K562 (cell line): ENCODE results near the gene DEGS1.

ENCODE experiments used
- CBX8 ChIP-seq: fragments of 200-600 bp; sonication (generic); IDR thresholded peaks from 2 replicates; pipeline ENCODE4 v1.6.1; 2012; ENCODE audit warnings: borderline replicate concordance, mixed run types, low read depth, mild to moderate bottlenecking, moderate library complexity, mixed read lengths, low read length, control low read depth, inconsistent platforms; ENCODE audit not compliant: poor library complexity, severe bottlenecking; ENCODE audit errors: extremely low read depth
- CTCF ChIP-seq, 3 experiments: IDR thresholded peaks in 2 of 3; conservative IDR thresholded peaks in 1 of 3; 2 replicates each; pipeline ENCODE4 v1.5.1; 2011 to 2012; ENCODE audit warnings: low read length in 3 of 3, mild to moderate bottlenecking in 3 of 3, control low read depth in 2 of 3, improper control_type of control experiment in 1 of 3, inconsistent platforms in 1 of 3, low read depth in 1 of 3, mixed read lengths in 1 of 3, moderate library complexity in 1 of 3; ENCODE audit not compliant: insufficient read depth in 2 of 3
- TF ChIP-seq, protein P1 (sequence below): fragments of 450-650 bp; formaldehyde crosslinking; IDR thresholded peaks from 2 replicates; pipeline ENCODE4 v1.4.0; 2022; ENCODE audit warnings: missing genetic modification characterization

- TF ChIP-seq, protein P1, sequence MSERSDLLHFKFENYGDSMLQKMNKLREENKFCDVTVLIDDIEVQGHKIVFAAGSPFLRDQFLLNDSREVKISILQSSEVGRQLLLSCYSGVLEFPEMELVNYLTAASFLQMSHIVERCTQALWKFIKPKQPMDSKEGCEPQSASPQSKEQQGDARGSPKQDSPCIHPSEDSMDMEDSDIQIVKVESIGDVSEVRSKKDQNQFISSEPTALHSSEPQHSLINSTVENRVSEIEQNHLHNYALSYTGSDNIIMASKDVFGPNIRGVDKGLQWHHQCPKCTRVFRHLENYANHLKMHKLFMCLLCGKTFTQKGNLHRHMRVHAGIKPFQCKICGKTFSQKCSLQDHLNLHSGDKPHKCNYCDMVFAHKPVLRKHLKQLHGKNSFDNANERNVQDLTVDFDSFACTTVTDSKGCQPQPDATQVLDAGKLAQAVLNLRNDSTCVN (CRISPR knock-in tag), result no peak
- no peak for TF ChIP-seq CBX8
- no peak for TF ChIP-seq CTCF (IDR thresholded peaks at IDR 0.05 in 2 of 3, conservative IDR thresholded peaks at IDR 0.05 in 1 of 3; ENCODE audit: insufficient read depth in 2 of 3, low read depth in 1 of 3, low read length in 3 of 3)
Measured at GRCh38 chr1:224192082-224192788, 9.2 kb downstream of the DEGS1 start.
